M059J (cell line): ENCODE data around the gene MUC16. TPM values are rescaled to one million over a fixed set of nuclear protein-coding genes. Genes with fewer than 3 reads are reported as not detected.

Experiments used
- DNase-seq: peaks from one replicate; pipeline ENCODE4 v3.0.0-alpha.2; 2012; ENCODE audit warnings: low read depth
- total RNA-seq: library from RNA; depleted of rRNA; stranded (reverse); fragments of >200 nt; shearing (Covaris generic); gene quantifications from 2 replicates; pipeline ENCODE4 v1.2.3, GENCODE V29; 2014; rRNA removed

Gene MUC16
- total RNA-seq, 1 experiment from 2014 or later = not detected

DNA sequence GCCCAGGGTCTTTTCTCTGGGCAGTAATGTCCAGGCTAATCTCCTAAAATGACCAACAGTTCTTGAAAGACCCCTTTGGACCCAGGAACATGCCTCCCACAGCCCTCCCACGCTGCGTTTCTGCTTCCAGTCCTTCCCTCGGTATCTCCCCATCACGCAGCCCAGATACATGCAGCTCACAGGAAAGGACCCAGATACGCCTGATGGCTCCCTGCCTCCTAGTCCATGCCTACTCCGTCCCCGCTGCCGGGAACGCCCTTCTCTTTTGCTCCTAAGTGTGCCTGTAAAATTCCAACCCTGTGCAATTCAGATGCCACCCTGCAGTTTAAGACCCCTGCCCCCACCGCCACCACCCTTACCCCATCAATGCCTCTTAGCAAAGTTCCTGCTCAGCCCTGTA lies 778 bp downstream of the MUC16 start:
- DNase-seq = no peak

- no peak for DNase-seq
Measured at GRCh38 chr19:9008667-9009066, 1.5 kb downstream of the MUC16 start.

DNA sequence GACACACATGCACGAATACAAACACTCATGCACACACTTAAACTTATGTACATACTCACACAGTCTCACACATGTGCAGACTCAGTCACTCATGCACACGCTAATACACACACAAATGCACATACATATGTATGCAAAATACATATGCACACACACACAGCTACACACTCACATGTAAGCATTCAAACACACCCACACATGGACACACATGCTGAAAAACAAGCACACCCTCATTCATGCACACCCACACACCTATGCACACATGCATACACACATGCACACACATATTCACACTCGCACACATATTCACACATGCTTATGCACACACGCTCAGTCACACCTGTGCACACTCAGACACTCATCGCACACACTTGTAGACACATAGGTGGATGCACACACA lies 9.3 kb downstream of the MUC16 start:
- no peak for DNase-seq

GRCh38 chr19:8988204-8988603 lies 22.0 kb downstream of the MUC16 start:
- DNase-seq = no peak

DNA sequence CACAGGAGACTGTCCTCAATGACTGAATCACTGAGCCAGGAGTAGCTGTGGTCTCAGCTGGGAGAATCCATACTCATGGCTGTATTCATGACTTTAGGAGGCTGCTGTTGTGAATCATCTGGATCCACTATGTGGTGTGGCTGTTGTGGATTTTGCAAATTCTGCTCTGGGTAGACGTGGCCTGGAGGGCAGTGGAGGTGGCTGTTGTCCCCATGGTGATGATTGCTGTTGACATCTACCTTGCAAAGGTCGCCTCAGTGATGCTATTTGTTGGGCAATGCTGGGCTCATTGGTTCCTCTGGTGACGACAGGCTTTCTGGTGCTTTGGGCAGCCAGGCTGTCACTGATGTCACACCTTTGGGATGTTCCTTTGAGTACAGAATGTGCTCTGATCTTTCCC lies 23.9 kb downstream of the MUC16 start:
- no peak for DNase-seq

GRCh38 chr19:8973501-8974091 lies 36.6 kb downstream of the MUC16 start:
- DNase-seq = peak; percentile 18

GRCh38 chr19:8965887-8966286 lies 44.3 kb downstream of the MUC16 start:
- no peak for DNase-seq

Other genes starting within 250 kb of the MUC16 start
- gene ZNF558, start 178.1 kb downstream of the MUC16 start, total RNA-seq = 4.5 and 20.4 TPM in 2 replicates
- not detected in 2 replicates for gene MBD3L1, start 178.0 kb downstream of the MUC16 start, total RNA-seq
- gene OR1M1, start 76.7 kb upstream of the MUC16 start, total RNA-seq = not detected in 2 replicates
- gene OR7G2, start 97.1 kb upstream of the MUC16 start, total RNA-seq = not detected in 2 replicates
- gene OR7G1, start 105.4 kb upstream of the MUC16 start, total RNA-seq = not detected in 2 replicates
- not detected in 2 replicates for gene OR7G3, start 116.5 kb upstream of the MUC16 start, total RNA-seq
- gene ZNF317, start 130.0 kb upstream of the MUC16 start, total RNA-seq = 15.9 and 26.5 TPM in 2 replicates
- gene OR7D2, start 168.6 kb upstream of the MUC16 start, total RNA-seq = 0.05 and 0.12 TPM in 2 replicates
- not detected in 2 replicates for gene OR7D4, start 209.2 kb upstream of the MUC16 start, total RNA-seq
- gene OR7E24, start 240.5 kb upstream of the MUC16 start, total RNA-seq = not detected in 2 replicates